Neural progenitor cell (in vitro differentiated cells): Measurements from ENCODE around the gene DIS3L2. TPM values are rescaled to one million over a fixed set of nuclear protein-coding genes. Genes with fewer than 3 reads are reported as not detected.

Source experiments
- DNase-seq: peaks from one replicate; pipeline ENCODE4 v3.0.0-alpha.2; 2016; ENCODE audit warnings: low spot score
- H2AFZ ChIP-seq: fragments of 200-600 bp; sonication (generic); replicated peaks from 2 replicates; pipeline ENCODE4 v1.6.1; 2016; ENCODE audit warnings: antibody characterized with exemption
- H3F3A ChIP-seq: fragments of 200-600 bp; sonication (generic); 2 replicates; pipeline ENCODE4 v1.6.1; 2016; ENCODE audit warnings: antibody characterized with exemption, low read depth
- H3K27ac ChIP-seq: fragments of 200-600 bp; sonication (generic); 2 replicates; pipeline ENCODE4 v1.5.1; 2016; ENCODE audit warnings: mild to moderate bottlenecking
- H3K27me3 ChIP-seq: fragments of 200-600 bp; sonication (generic); 2 replicates; pipeline ENCODE4 v1.6.1; 2016; ENCODE audit warnings: mild to moderate bottlenecking, moderate library complexity
- H3K36me3 ChIP-seq: fragments of 200-600 bp; sonication (generic); 2 replicates; pipeline ENCODE4 v1.5.1; 2016
- H3K4me1 ChIP-seq: fragments of 200-600 bp; sonication (generic); 2 replicates; pipeline ENCODE4 v1.6.1; 2016; ENCODE audit warnings: mixed run types
- H3K4me2 ChIP-seq: fragments of 200-600 bp; sonication (generic); 2 replicates; pipeline ENCODE4 v1.6.1; 2016
- H3K4me3 ChIP-seq: fragments of 200-600 bp; sonication (generic); 2 replicates; pipeline ENCODE4 v1.5.1; 2016
- H3K79me2 ChIP-seq: fragments of 200-600 bp; sonication (generic); 2 replicates; pipeline ENCODE4 v1.6.1; 2016; ENCODE audit warnings: low read depth
- H3K9ac ChIP-seq: fragments of 200-600 bp; sonication (generic); 2 replicates; pipeline ENCODE4 v1.6.1; 2016
- H3K9me3 ChIP-seq: fragments of 200-600 bp; sonication (generic); 2 replicates; pipeline ENCODE4 v1.5.1; 2016; ENCODE audit warnings: low read depth
- H4K20me1 ChIP-seq: fragments of 200-600 bp; sonication (generic); 2 replicates; pipeline ENCODE4 v1.6.1; 2016; ENCODE audit warnings: low read depth
- H3K27ac Mint-ChIP-seq: 3 replicates; pipeline ENCODE4 v1.8.0; 2021; ENCODE audit warnings: mixed read lengths
- H3K27me3 Mint-ChIP-seq: 2 replicates; pipeline ENCODE4 v1.8.0; 2022; ENCODE audit warnings: low read depth, mild to moderate bottlenecking, inconsistent platforms, moderate library complexity, mixed read lengths; ENCODE audit not compliant: insufficient read depth
- H3K36me3 Mint-ChIP-seq: 3 replicates; pipeline ENCODE4 v1.8.0; 2021; ENCODE audit warnings: mixed read lengths
- H3K4me1 Mint-ChIP-seq: 3 replicates; pipeline ENCODE4 v1.8.0; 2021; ENCODE audit warnings: mixed read lengths
- H3K4me3 Mint-ChIP-seq: 3 replicates; pipeline ENCODE4 v1.8.0; 2021; ENCODE audit warnings: mild to moderate bottlenecking, moderate library complexity, mixed read lengths
- H3K9me3 Mint-ChIP-seq: 3 replicates; pipeline ENCODE4 v1.8.0; 2020; ENCODE audit warnings: mixed read lengths
- EZH2 ChIP-seq: fragments of 200-600 bp; sonication (generic); IDR thresholded peaks from 2 replicates; pipeline ENCODE4 v1.6.1; 2017; ENCODE audit warnings: antibody characterized with exemption, mild to moderate bottlenecking, moderate library complexity
- EZH2phosphoT487 ChIP-seq: fragments of 200-600 bp; sonication (generic); IDR thresholded peaks from 2 replicates; pipeline ENCODE4 v1.6.1; 2017; ENCODE audit warnings: antibody characterized with exemption
- total RNA-seq: library from RNA; depleted of rRNA; stranded (reverse); fragments of >200 nt; gene quantifications from 2 replicates; pipeline ENCODE4 v1.2.3, GENCODE V29; 2015; ENCODE audit warnings: low replicate concordance
- TF ChIP-seq, protein P1 (sequence below): fragments of 200-600 bp; sonication (generic); IDR thresholded peaks from 2 replicates; pipeline ENCODE4 v1.5.1; 2017; ENCODE audit warnings: antibody characterized with exemption, mild to moderate bottlenecking

Gene DIS3L2
- total RNA-seq, 1 donor from 2014 or later = 23.2 TPM

DNA sequence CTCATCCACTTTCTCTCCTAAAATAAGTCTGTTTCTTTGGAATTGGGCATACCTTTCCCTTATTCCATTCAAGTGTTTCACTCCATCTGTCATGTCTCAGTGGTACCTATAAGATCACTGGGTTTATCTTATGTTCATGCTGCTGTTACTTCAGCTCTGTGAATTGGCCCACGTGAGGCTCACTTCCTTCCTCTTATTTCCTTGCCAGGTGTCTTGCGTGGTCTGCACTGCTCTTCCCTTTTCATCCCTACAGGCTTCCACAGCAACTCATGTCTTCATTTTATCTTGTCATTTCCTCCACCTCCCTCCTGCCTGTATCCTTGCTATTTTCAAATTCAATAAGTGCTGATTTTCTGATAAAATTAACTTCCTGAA, 258.0 kb downstream of the DIS3L2 start:
- Histone ChIP-seq H3K4me2 (no peak overlapping the region), H3K9me3 (no peaks in the 10 kb centered on the region), H3K4me1 (no peaks in the 10 kb centered on the region), H2AFZ (no peak overlapping the region), H3K27me3 (no peaks in the 10 kb centered on the region), H3F3A (no peaks in the 10 kb centered on the region), H3K4me3 (no peak overlapping the region), H3K79me2 (no peaks in the 10 kb centered on the region), H3K9ac (no peak overlapping the region), H3K36me3 (no peaks in the 10 kb centered on the region), H4K20me1 (no peaks in the 10 kb centered on the region), H3K27ac (no peak overlapping the region)
- no peak for DNase-seq
- Mint-ChIP-seq H3K27me3 (peaks cover 6% of the 10 kb centered on the region), H3K4me1 (peaks cover 4% of the 10 kb centered on the region), H3K27ac (no peak overlapping the region), H3K9me3 (no peaks in the 10 kb centered on the region), H3K4me3 (no peak overlapping the region), H3K36me3 (peaks cover 8% of the 10 kb centered on the region)
- TF ChIP-seq EZH2 (no peak), EZH2phosphoT487 (no peak)
- TF ChIP-seq, protein P1, sequence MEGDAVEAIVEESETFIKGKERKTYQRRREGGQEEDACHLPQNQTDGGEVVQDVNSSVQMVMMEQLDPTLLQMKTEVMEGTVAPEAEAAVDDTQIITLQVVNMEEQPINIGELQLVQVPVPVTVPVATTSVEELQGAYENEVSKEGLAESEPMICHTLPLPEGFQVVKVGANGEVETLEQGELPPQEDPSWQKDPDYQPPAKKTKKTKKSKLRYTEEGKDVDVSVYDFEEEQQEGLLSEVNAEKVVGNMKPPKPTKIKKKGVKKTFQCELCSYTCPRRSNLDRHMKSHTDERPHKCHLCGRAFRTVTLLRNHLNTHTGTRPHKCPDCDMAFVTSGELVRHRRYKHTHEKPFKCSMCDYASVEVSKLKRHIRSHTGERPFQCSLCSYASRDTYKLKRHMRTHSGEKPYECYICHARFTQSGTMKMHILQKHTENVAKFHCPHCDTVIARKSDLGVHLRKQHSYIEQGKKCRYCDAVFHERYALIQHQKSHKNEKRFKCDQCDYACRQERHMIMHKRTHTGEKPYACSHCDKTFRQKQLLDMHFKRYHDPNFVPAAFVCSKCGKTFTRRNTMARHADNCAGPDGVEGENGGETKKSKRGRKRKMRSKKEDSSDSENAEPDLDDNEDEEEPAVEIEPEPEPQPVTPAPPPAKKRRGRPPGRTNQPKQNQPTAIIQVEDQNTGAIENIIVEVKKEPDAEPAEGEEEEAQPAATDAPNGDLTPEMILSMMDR = no peak

DNA sequence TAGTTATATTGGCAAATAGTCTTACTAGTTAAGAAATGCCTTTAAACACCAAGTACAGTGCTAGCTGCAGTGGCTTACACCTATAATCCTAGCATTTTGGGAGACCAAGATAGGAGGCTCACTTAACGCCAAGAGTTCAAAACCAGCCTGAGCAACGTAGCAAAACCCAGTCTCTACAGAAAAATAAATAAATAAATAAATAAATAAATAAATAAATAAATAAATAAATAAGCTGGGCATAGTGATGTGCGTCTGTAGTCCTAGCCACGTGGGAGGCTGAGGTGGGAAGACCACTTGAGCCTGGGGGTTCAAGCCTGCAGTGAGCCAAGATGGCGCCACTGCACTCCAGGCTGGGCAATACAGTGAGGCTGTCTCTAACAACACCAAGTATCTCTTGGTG, 258.4 kb downstream of the DIS3L2 start:
- no peak overlapping the region for H3K27ac Mint-ChIP-seq
- Histone ChIP-seq H2AFZ (no peak overlapping the region), H4K20me1 (no peaks in the 10 kb centered on the region), H3K9ac (no peak overlapping the region), H3K27me3 (no peaks in the 10 kb centered on the region), H3K4me3 (no peak overlapping the region), H3K27ac (no peak overlapping the region), H3K36me3 (no peaks in the 10 kb centered on the region), H3K4me1 (no peaks in the 10 kb centered on the region), H3K4me2 (no peak overlapping the region), H3K9me3 (no peaks in the 10 kb centered on the region), H3F3A (no peaks in the 10 kb centered on the region), H3K79me2 (no peaks in the 10 kb centered on the region)
- TF ChIP-seq, protein P1 = no peak
- TF ChIP-seq EZH2phosphoT487 (no peak), EZH2 (no peak)
- no peaks in the 10 kb centered on the region for H3K9me3 Mint-ChIP-seq
- peaks cover 6% of the 10 kb centered on the region for H3K27me3 Mint-ChIP-seq
- peaks cover 8% of the 10 kb centered on the region for H3K36me3 Mint-ChIP-seq
- no peak for DNase-seq
- H3K4me1 Mint-ChIP-seq = peaks cover 4% of the 10 kb centered on the region
- no peak overlapping the region for H3K4me3 Mint-ChIP-seq

DNA sequence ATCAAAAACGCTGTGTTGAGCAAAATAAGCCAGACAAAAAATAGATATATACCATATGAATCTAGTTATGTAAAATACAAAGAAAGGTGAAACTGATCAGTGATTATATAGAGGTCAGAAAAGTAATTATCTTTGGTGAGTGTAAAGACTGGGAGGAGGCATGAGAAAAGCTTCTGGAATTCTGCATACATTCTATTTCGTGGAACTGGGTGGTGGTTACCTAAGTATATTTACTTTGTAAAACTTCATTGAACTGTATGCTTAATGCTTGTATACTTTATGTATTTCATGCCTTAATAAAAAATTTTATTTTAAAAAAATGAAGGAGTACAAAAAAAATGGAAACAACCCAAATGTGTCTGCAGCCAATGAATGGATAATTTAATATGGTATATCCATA, 263.9 kb downstream of the DIS3L2 start:
- no peak overlapping the region for H3K4me3 Mint-ChIP-seq
- Histone ChIP-seq H3F3A (no peaks in the 10 kb centered on the region), H3K4me2 (no peak overlapping the region), H3K27ac (no peak overlapping the region), H3K4me1 (no peaks in the 10 kb centered on the region), H4K20me1 (no peaks in the 10 kb centered on the region), H3K79me2 (no peaks in the 10 kb centered on the region), H3K36me3 (no peaks in the 10 kb centered on the region), H3K9ac (no peak overlapping the region), H3K4me3 (no peak overlapping the region), H2AFZ (no peak overlapping the region), H3K27me3 (no peaks in the 10 kb centered on the region), H3K9me3 (no peaks in the 10 kb centered on the region)
- peaks cover 6% of the 10 kb centered on the region for H3K36me3 Mint-ChIP-seq
- H3K9me3 Mint-ChIP-seq = no peaks in the 10 kb centered on the region
- H3K27me3 Mint-ChIP-seq = peaks cover 2% of the 10 kb centered on the region
- no peak overlapping the region for H3K27ac Mint-ChIP-seq
- TF ChIP-seq EZH2phosphoT487 = no peak
- no peak for TF ChIP-seq EZH2
- TF ChIP-seq, protein P1 = no peak
- no peaks in the 10 kb centered on the region for H3K4me1 Mint-ChIP-seq
- DNase-seq = no peak

DNA sequence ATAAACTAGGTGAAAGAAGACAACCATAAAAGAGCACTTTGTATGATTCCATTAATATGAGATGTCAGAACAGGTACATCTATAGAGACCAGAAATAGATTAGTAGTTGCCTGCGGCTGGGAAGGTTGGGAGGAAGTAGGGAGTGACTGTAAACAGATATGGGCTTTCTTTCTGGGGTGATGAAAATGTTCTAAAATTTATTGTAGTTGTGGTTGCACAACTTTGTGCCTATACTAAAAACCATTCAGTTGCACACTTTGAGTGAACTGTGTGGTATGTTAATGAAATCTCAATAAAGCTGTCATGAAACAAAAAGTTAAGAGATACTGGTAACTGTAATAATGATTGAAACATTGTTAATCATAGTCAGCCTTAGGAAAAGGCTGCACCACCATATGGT, 264.4 kb downstream of the DIS3L2 start:
- Histone ChIP-seq H3K4me3 (no peak overlapping the region), H3K9ac (no peak overlapping the region), H3K9me3 (no peaks in the 10 kb centered on the region), H3K79me2 (no peaks in the 10 kb centered on the region), H3K27me3 (no peaks in the 10 kb centered on the region), H2AFZ (no peak overlapping the region), H3K4me2 (no peak overlapping the region), H3K27ac (no peak overlapping the region), H3F3A (no peaks in the 10 kb centered on the region), H4K20me1 (peaks cover 2% of the 10 kb centered on the region), H3K36me3 (no peaks in the 10 kb centered on the region), H3K4me1 (no peaks in the 10 kb centered on the region)
- H3K27ac Mint-ChIP-seq = no peak overlapping the region
- H3K4me1 Mint-ChIP-seq = no peaks in the 10 kb centered on the region
- H3K36me3 Mint-ChIP-seq = peaks cover 6% of the 10 kb centered on the region
- peaks cover 2% of the 10 kb centered on the region for H3K27me3 Mint-ChIP-seq
- DNase-seq = no peak
- TF ChIP-seq EZH2 (no peak), EZH2phosphoT487 (no peak)
- TF ChIP-seq, protein P1 = no peak
- no peaks in the 10 kb centered on the region for H3K9me3 Mint-ChIP-seq
- no peak overlapping the region for H3K4me3 Mint-ChIP-seq
